Hematopoietic multipotent progenitor cell treated with erythropoietin and hydrocortisone succinate and interleukin-3 and kit ligand, for 8 days (in vitro differentiated cells): ENCODE measurements around the gene OR52J3.
"Not testable (repeated sequence)": the region's sequence is repeated elsewhere in the genome, so short reads cannot be mapped to it uniquely, and the experiment has no call there.

Experiments used
- DNase-seq: peaks from one replicate; pipeline ENCODE4 v3.0.0-alpha.2; 2015

The OR52J3 gene

DNA sequence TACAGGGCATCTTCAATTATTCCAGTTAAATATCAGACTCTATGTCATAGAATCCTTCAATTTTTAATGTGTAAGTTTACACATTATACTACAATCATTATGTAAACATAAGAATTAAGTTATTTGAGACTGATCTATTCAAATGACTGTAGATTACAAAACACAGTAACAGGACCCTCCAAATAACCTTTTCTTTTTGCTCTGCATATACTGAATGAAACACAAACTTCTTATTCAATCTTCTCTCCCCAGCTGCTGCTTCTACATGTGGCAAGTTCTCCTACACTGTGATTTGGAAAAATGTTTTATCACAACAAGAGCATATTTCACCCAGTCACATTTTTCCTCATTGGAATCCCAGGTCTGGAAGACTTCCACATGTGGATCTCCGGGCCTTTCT lies at the start of gene OR52J3:
Gene OR52J3 (plus strand): TSS at position 301 of the 400 bp plus-strand sequence. CDS start 0 bp downstream, at position 301.
- DNase-seq, result no peak

DNA sequence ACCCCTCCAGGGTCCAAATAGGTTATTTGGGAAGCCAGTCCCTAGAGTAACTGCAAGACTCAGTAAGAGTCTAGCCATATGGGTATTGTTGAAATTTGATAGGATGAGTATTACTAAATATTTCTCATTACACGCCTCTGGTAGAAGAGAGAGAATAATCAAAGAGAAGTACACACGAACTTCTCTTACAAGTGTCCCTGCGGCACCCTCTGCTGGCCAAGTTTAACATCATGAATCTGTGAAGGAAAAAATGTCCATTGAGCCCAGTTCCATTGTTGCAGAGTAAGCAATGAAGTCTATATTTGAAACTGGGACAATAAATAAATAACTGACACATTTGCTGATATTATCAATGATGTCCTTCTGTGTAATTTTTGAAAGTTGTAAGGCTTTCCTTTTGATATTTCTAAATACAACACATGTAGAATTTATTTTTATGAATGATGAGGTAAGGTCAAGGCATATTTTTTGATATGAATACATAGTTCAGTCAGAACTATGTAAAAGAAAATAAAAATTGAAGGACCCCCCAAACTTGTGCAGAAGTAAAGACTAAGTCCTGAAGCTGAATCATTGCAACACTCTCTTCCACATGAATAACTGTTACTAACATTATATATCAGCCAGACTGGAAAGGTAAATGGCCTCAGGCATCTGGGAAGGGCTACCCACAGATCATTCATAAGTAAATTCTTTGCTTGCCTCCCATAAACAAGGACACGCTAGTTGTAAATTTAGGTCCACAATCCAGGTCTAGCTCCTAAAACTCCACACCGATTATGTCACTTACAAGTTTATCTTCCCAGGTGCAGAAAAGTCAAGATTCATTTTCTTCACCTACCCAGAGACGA lies 41.7 kb upstream of the OR52J3 start:
- DNase-seq, result peak; percentile 66

DNA sequence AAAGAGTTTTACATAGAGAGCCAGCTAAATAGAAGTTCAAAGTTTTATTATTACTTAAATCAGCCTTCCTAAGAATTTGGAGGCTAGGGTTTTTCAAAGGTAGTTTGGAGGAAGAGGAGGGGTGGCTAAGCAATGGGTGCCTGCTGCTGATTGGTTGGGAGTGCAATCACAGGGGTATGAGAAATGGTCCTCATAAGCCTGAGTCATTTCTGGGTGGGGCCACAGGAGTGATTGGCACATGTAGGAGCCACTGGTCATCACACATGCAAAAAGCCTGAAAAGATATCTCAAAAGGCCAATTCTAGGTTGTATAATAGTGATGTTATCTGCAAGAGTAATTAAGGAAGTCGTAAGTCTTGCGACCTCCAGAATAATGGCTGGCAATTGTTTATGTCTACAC lies 38.8 kb upstream of the OR52J3 start:
- no peak for DNase-seq

DNA sequence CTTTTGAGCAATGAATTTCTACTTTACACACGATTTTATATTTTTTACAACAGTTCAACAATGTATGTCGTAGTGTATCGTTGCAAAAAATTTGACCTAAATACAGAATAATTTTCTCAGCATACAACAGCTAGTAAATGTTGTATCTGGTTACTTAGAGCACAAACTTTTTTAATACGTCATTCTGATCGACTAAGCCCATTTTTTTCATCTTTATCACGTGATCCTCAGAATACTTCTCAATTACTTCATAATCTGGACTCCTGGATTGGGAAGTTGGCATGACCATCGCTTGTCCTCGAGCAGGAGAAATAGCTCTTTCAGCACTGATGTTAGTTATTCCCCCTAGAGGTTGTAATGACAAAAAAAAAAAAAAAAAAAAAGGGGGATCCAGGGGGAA lies 35.1 kb upstream of the OR52J3 start:
- no peak for DNase-seq

DNA sequence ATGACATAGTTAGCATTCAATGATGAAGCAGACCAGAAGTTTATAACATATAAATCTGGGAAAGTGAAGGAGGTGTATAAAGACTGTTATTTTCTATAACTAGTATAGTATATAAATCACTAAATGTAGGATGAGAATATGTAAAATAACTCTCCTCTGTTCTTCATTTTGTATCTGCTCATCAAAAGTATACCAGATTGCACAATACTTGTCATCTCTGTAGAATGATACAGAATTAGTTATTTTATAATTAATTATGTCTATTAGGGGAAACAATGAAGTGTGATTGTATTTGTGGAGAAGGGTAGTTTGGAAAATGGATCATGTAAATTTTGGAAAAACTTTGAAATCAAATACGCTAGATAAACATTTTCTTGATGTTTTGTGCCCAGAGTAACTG lies 33.3 kb upstream of the OR52J3 start:
- no peak for DNase-seq

DNA sequence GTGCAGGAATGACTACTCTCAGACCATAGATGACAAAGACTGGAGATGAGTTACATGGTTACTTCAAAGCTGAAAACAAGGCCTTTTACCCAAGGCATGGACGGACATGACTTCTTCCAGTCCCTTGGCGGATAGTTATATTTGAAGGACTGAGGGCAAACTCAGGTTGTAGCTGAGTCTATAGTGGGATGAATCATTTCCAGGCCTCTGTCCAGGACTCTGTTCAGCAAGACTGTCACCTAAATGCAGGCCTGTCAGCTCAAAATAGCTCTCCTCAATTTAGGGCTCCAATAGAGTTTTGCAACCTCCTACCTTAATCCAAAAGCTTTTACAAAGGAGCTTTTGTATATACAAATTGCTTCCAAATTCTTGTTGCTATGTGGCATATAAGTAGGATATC lies 24.3 kb upstream of the OR52J3 start:
- DNase-seq, result no peak

DNA sequence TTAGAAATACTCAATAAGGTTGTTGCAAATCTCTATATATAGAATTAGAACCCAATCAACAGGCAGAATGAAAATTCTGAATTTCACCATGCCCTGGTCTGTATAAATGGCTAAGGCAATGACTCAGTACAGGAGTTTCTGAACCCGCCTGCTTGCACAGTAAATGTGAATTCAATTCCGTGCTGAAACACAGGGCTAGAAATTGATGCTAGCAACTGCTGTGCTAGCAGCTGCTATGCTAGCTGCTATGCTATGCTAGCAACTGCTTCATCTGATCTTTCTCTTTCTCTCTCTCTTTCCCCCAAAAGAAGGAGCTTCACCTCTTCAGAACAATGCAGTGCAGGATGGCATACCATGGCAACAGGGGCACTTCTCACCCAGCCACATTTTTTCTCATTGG lies 9.7 kb upstream of the OR52J3 start:
- DNase-seq, result no peak

DNA sequence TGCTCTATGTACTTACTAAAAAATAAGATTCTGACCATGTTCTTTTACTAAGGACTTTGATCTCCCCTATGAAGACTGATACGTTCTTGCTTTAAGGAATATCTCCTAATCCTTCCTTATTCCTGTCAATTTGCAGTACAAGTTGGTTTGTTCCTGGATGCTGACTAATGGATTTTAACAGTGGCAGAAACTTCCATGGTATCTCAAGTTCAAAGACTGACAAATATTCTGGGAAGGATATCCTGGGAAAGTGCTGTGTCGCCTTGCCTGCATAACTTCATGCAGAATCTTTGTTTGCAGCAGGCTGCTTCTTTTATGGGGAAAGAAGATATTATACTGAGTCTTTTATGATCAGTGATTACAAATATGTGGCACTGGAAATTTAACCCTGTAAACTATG lies 8.4 kb upstream of the OR52J3 start:
- DNase-seq, result no peak

DNA sequence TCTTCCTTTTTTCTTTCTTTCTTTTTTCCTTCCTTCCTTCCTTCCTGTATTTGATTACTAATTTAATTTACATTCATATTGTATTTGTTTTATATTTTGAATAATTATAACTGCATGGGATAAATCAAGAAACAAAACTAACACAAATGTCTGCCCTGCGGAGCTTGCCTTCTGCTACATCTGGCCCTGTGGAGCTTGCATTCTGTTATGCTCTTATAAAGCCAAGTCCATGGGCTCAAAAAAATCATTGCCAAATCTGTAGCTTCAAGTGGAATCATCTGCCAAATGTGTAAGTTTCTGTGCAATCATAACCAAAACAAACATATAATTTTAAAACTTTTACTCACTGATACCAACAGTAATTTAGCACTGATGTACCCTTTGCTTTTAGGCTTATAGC lies 8.0 kb upstream of the OR52J3 start:
- no peak for DNase-seq

DNA sequence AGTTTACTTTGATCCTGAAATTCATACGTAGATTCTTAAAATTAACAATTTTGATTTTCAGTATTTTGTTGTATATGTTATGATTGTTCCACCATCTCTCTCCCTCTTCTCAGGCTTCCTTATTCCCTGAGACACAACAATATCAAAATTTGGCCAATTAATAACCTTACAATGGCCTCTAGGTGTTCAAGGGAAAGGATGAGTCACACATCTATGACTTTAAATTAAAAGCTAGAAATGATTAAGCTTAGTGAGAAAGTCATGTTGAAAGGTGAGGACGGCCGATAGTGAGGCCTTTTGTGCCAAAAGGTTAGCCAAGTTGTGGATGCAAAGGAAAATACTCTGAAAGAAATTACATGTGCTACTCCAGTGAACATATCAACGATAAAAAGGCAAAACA lies 5.5 kb upstream of the OR52J3 start:
- DNase-seq, result no peak

DNA sequence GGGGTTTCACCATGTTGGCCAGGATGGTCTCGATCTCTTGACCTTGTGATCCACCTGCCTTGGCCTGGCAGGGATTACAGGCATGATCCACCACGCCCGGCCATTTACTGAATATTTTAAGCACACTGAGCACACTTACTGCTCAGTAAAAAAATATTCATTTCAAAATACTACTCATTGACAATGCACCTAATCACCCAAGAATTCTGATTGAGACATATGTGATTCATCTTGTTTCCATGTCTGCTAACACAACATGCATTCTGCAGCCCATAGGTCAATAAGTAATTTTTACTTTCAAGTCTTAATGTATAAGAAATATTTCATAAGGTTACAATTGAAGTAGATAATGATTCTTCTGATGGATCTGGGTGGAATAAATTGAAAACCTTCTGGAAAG lies 4.2 kb upstream of the OR52J3 start:
- DNase-seq, result no peak

DNA sequence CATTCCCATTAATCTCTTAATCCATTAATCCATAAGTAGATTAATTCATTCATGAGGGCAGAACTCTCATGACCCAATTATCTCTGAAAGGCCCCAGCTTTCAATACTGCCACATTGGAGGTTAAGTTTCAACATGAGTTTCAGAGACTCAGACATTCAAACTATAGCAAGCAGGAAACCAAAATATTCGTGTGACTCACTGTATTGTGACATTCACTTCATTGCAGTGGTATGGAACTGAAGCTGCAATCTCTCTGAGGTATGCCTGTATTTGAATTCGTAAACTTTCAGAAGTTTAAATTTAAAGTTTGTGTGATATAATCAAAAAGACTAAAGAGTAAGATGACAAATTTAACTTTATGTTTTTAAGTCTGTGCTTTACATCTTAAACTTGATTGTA lies 2.9 kb upstream of the OR52J3 start:
- DNase-seq, result no peak

DNA sequence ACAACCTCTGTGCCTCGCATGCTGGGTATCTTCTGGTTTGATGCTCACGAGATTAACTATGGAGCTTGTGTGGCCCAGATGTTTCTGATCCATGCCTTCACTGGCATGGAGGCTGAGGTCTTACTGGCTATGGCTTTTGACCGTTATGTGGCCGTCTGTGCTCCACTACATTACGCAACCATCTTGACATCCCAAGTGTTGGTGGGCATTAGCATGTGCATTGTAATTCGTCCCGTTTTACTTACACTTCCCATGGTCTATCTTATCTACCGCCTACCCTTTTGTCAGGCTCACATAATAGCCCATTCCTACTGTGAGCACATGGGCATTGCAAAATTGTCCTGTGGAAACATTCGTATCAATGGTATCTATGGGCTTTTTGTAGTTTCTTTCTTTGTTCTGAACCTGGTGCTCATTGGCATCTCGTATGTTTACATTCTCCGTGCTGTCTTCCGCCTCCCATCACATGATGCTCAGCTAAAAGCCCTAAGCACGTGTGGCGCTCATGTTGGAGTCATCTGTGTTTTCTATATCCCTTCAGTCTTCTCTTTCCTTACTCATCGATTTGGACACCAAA lies 516 bp downstream of the OR52J3 start:
- no peak for DNase-seq

DNA sequence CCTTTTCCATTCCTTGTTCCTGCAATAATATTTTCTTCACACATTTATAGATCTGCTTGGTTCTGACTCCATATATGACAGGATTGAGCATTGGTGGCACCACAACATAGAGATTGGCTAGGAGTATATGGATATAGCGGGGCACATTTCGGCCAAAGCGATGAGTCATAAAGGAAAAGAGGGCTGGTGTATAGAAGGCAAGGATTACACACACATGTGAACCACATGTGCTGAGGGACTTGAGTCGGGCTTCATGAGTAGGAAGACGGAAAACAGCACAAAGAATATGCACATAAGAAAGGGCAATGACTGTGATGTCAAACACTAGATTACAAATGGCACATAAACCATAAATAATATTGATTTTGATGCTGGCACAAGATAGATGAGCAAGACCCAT lies 12.4 kb downstream of the OR52J3 start:
- DNase-seq, result not testable (repeated sequence)

DNA sequence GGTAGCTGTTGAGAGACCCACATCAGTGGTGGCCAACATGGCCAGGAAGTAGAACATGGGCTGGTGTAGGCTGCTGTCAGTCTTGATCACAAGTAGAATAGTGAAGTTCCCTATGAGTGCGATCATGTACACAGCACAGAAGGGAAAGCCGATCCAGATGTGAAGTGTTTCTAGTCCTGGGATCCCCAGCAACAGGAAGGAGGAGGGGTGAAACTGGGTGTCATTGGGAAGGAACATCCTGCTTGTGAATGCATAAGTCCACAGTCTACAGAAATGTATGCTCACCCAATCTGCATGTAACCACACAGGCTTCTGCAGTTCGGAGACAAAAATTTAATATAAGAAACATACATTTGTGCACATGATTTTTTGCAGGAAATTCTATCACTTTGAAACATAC lies 13.1 kb downstream of the OR52J3 start, which contains the start of gene OR52E2:
Gene OR52E2 (minus strand): TSS at position 237 of the 400 bp plus-strand sequence. CDS start 0 bp downstream, at position 237.
- no peak for DNase-seq

DNA sequence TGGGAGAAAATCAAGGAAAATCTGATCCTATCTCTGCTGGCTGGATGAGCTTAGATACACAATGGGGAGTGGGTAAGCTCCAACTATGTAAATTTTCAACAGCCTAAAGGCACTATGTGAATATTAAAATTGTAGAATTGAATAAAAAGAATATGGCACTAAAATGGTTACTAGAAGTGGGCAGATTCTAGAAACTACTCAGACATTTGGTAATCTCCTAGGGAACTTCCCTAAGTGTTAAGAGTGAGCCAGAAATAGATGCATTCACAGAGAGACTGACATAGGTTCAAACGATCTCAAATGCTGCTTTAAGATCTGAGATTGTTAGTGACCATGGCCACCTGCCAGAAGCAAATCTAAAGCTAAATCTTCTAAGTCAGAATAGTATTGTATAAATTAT lies 18.7 kb downstream of the OR52J3 start:
- no peak for DNase-seq

DNA sequence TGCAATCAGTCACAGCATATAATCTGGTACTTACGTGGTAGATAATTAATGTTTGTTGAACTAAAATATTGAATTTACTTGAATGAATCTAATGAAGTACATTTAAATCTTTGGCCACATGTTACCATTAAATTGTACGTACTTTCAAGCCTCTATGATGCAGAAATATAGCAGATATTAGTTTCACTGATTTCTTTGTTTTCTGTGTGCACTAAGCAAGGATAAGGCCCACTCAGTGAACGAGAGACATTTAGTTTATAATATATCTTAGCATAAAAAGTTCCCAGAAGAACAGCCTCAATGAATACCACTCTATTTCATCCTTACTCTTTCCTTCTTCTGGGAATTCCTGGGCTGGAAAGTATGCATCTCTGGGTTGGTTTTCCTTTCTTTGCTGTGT lies 22.9 kb downstream of the OR52J3 start, which contains the start of gene OR52E1:
Gene OR52E1 (plus strand): TSS at position 301 of the 400 bp plus-strand sequence.
- DNase-seq, result no peak

DNA sequence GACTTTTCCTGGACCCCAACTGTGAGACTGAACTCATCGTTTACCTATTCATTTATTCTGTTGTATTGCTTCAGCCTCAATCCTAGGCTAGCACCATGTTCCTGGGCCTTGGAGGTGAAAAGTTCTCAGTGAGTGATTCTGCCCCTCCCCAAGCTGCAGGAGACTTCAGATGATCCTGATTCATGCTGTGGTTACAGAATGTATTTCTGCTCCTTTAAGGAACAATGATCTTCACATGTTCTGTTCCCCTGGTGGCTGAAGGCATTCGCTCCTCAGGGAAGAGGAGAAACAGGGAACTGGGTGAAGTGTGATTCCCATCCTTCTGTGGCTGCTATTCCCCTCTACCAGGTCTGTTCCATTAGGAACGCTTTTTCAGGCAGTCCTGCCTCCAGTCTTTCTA lies 25.5 kb downstream of the OR52J3 start:
- no peak for DNase-seq

DNA sequence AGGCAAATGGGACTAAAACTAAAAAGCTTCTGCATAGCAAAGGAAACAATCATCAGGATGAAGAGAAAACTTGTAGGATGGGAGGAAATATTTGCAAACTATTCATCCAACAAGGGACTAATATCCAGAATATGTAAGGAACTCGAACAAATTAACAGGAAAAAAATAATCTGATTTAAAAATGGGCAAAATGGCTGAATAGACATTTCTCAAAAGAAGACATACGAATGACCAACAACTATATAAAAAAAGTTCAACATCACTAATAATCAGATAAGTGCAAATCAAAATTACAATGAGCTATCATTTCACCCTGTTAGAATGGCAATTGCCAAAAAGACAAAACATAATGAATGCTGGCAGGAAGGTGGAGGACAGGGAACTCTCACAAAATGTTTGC lies 35.1 kb downstream of the OR52J3 start:
- DNase-seq, result no peak

DNA sequence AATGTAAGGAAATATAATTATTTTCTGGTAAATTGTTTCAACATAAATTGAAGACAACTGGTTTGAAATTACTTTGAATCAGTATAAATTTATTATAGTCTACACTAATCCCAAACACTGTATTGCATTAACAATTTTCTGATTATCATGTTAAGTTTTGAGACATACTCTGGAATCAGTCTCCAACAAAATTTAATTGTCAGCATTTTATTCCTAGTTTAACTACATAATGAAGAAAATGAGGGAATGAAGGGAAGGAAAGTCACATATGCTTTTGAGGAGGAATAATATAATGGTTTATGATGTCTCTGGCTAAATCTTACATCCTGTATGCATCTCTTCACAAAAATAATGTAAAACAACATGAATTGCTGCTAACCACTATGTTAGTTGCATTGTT lies 37.3 kb downstream of the OR52J3 start:
- no peak for DNase-seq

DNA sequence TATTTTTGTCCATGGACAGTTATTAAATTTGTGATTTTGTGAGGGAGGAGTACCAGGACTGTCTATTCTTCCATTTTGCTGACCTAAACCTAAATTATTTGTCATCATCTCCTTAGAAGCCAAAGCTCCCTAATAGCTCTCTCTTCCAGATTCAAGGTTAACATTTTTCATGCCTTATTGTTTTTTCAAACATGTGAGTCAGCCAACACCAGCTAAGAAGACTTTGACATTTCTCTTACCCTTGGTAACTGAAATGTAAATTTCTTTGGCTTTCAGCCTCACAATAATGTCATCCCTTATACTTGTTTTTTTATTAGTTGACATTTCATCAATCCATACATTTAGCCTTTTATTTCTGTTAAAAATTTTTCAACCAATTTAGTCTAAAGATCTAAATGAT lies 42.2 kb downstream of the OR52J3 start:
- DNase-seq, result no peak

DNA sequence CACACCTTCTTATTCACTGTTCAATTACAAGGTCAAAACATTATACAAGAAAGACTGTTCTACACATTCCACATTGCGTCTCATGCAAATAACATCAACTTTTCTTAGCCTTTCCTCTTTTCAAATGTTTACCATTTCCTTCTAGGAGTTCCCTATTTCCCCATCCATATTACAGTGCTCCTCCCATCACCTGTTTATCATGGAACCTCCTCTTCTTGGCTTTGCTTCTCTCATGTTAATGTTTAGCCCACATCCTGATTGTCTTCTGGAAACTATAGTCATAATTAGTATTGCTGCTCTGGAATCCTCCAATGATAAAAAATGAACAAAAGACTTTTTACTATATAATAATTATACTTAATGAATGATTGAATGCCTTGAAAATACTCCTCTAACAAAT lies 44.3 kb downstream of the OR52J3 start:
- DNase-seq, result no peak

DNA sequence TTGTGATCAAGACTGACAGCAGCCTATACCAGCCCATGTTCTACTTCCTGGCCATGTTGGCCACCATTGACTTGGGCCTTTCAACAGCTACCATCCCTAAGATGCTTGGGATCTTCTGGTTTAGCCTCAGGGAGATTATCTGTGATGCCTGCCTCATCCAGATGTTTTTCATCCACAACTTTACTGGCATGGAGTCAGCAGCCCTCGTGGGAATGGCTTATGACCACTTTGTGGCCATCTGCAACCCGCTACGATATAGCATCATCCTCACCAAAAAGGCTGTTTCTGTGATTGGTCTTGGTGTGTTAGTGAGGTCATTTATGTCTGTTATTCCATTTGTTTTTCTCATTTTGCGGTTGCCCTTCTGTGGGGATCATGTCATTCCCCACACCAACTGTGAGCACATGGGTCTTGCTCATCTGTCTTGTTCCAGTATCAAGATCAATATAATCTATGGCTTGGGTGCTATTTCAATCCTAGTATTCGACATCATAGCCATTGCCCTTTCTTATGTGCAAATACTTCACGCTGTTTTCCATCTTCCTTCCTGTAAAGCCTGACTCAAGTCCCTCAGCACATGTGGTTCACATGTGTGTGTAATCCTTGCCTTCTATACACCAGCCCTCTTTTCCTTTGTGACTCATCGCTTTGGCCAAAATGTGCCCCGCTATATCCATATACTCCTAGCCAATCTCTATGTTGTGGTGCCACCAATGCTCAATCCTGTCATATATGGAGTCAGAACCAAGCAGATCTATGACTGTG lies 46.7 kb downstream of the OR52J3 start:
- DNase-seq, result no peak

DNA sequence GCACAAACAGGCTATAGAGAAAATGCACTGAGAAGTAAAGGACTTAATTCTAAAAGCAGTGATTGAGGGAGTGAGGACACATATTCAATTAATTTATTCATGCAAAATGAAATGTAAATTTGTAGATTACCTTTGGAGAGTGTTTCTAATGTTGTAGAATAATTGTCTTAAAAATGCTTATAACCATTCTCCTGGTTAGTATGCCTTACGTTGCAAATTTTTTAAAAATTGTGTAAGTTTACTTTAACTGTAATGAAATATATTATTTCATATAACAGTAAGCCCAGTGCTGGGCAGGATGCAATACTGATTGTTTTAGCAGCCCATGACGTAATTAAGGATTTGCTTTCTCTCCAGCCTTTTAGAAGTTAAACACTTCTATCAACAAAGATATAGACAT lies 49.7 kb downstream of the OR52J3 start:
- DNase-seq, result no peak
